Immature natural killer cell (primary cell): ENCODE measurements around the gene CHRD. TPM values are rescaled to one million over a fixed set of nuclear protein-coding genes. Genes with fewer than 3 reads are reported as not detected.

Experiments
- polyA plus RNA-seq, 3 donors: library from polyadenylated mRNA; unstranded; fragments of 300-500 nt; fragmentation: Illumina TruSeq; gene quantifications; one replicate each; pipeline ENCODE4 v1.2.3, GENCODE V29; 2021

CHRD gene
- polyA plus RNA-seq, 3 donors from 2014 or later, result not detected

Other genes with a start within 250 kb of the CHRD start
- gene EIF2B5, start 244.7 kb upstream of the CHRD start, polyA plus RNA-seq, result 10 to 100 TPM; 34.6 to 51.5 (median 50.2) TPM
- 10 to 100 TPM; 12.7 to 13.4 (median 13.2) TPM for gene DVL3, start 224.7 kb upstream of the CHRD start, polyA plus RNA-seq
- gene AP2M1, start 205.2 kb upstream of the CHRD start, polyA plus RNA-seq, result 100 to 1,000 TPM; 270 to 364 (median 329) TPM
- gene ABCF3, start 193.9 kb upstream of the CHRD start, polyA plus RNA-seq, result 10 to 100 TPM; 19.1 to 47.1 (median 28.9) TPM
- not detected for gene VWA5B2, start 150.5 kb upstream of the CHRD start, polyA plus RNA-seq
- 10 to 100 TPM; 35.7 to 62.5 (median 46.8) TPM for gene ALG3, start 131.1 kb upstream of the CHRD start, polyA plus RNA-seq
- 1 to 10 TPM; 1.7 to 5.4 (median 3.3) TPM for gene EEF1AKMT4, start 130.4 kb upstream of the CHRD start, polyA plus RNA-seq
- gene CAMK2N2, start 118.5 kb upstream of the CHRD start, polyA plus RNA-seq, result not detected
- gene ECE2, start 104.0 kb upstream of the CHRD start, polyA plus RNA-seq, result not detected
- 100 to 1,000 TPM; 169 to 295 (median 250) TPM for gene PSMD2, start 80.8 kb upstream of the CHRD start, polyA plus RNA-seq
- gene EIF4G1, start 65.4 kb upstream of the CHRD start, polyA plus RNA-seq, result 10 to 100 TPM in 2 of 3 donors, 1 to 10 TPM in 1; 6.4 to 55.9 (median 13.4) TPM
- 1 to 10 TPM; 2.4 to 3.0 (median 2.8) TPM for gene FAM131A, start 42.5 kb upstream of the CHRD start, polyA plus RNA-seq
- under 1 TPM in 2 of 3 donors, not detected in 1; 0.57 to 0.76 TPM for gene CLCN2, start 18.4 kb upstream of the CHRD start, polyA plus RNA-seq
- 10 to 100 TPM; 57.2 to 61.2 (median 59.5) TPM for gene POLR2H, start 18.3 kb upstream of the CHRD start, polyA plus RNA-seq
- not detected for gene THPO, start 1.8 kb upstream of the CHRD start, polyA plus RNA-seq
- 1 to 10 TPM in 1 of 3 donors, not detected in 2; 3.0 TPM for gene EPHB3, start 181.7 kb downstream of the CHRD start, polyA plus RNA-seq